DND-41 (cell line): ENCODE data around the gene EPN2.

Source experiments
- EZH2 ChIP-seq: IDR thresholded peaks from 3 replicates; pipeline ENCODE4 v1.6.1; 2012; ENCODE audit warnings: borderline replicate concordance, low read depth, mild to moderate bottlenecking, moderate library complexity, low read length, inconsistent platforms; ENCODE audit not compliant: severe bottlenecking
- TF ChIP-seq, protein P1 (sequence below): IDR thresholded peaks from 2 replicates; pipeline ENCODE4 v1.5.1; 2012; ENCODE audit warnings: borderline replicate concordance, low read length, moderate library complexity, mild to moderate bottlenecking; ENCODE audit not compliant: poor library complexity, severe bottlenecking; ENCODE audit errors: extremely low read depth

DNA sequence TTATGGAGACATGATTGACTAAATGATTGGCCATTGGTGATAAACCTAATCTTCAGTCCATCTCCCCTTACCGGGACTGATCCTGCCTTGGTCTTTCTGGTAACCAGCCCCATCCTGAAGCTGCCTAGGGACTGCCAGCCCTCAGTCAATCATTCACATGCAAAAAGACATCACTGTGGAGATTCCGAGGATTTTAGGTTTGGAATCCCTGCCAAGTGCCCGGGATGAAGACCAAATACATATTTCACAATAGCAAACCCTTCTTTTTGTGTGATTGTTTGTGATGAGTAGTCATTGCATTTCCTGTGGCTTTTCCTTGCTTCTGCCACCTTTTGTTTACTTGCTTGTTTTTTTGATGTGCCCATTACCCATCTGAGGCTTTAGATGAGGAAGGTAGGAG, 44.0 kb downstream of the EPN2 start:
- TF ChIP-seq EZH2: no peak
- TF ChIP-seq, protein P1, sequence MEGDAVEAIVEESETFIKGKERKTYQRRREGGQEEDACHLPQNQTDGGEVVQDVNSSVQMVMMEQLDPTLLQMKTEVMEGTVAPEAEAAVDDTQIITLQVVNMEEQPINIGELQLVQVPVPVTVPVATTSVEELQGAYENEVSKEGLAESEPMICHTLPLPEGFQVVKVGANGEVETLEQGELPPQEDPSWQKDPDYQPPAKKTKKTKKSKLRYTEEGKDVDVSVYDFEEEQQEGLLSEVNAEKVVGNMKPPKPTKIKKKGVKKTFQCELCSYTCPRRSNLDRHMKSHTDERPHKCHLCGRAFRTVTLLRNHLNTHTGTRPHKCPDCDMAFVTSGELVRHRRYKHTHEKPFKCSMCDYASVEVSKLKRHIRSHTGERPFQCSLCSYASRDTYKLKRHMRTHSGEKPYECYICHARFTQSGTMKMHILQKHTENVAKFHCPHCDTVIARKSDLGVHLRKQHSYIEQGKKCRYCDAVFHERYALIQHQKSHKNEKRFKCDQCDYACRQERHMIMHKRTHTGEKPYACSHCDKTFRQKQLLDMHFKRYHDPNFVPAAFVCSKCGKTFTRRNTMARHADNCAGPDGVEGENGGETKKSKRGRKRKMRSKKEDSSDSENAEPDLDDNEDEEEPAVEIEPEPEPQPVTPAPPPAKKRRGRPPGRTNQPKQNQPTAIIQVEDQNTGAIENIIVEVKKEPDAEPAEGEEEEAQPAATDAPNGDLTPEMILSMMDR: no peak
